C4-2B (cell line): ENCODE measurements around the gene S1PR3.

ENCODE experiments used
- ZFX ChIP-seq: fragments of 450-650 bp; IDR thresholded peaks from 2 replicates; pipeline ENCODE4 v1.6.1; 2017
- TF ChIP-seq, protein P1 (sequence below): fragments of 450-650 bp; conservative IDR thresholded peaks from 2 replicates; pipeline ENCODE4 v1.5.1; 2017; ENCODE audit warnings: mild to moderate bottlenecking

DNA sequence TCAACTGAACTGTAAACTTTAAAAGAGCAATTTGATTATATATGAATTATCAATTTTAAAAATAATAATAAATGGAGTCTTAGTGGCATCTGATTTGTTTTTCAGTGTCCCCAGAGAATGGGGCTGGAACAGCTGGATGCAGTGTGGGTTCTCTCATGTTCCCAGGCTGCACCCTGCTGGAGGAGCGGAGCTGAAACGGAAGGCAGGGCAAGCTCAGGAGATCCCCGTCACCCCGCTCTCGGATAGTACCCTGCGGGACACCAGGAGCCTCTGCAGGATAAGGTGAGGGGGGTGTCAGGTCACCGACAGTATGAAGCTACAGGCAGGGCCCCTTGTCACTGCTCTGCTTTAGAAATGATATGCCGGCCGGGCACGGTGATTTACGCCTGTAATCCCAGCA is 57.3 kb downstream of the S1PR3 start:
- TF ChIP-seq, protein P1, sequence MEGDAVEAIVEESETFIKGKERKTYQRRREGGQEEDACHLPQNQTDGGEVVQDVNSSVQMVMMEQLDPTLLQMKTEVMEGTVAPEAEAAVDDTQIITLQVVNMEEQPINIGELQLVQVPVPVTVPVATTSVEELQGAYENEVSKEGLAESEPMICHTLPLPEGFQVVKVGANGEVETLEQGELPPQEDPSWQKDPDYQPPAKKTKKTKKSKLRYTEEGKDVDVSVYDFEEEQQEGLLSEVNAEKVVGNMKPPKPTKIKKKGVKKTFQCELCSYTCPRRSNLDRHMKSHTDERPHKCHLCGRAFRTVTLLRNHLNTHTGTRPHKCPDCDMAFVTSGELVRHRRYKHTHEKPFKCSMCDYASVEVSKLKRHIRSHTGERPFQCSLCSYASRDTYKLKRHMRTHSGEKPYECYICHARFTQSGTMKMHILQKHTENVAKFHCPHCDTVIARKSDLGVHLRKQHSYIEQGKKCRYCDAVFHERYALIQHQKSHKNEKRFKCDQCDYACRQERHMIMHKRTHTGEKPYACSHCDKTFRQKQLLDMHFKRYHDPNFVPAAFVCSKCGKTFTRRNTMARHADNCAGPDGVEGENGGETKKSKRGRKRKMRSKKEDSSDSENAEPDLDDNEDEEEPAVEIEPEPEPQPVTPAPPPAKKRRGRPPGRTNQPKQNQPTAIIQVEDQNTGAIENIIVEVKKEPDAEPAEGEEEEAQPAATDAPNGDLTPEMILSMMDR, result no peak
- TF ChIP-seq ZFX, result no peak
